NOMO-1 treated with dmso at 0.1 percent for 144 hours (cell line): ENCODE measurements around the gene SELENOM.
"Not testable (repeated sequence)": the region's sequence is repeated elsewhere in the genome, so short reads cannot be mapped to it uniquely, and the experiment has no call there.

Experiments
- DNase-seq: peaks from one replicate; lab custom pipeline; 2025; ENCODE audit not compliant: unreplicated experiment; lab: John Stamatoyannopoulos, UW

The SELENOM gene

GRCh38 chr22:31133911-31134310 is 26.5 kb upstream of the SELENOM start:
- DNase-seq: no peak

GRCh38 chr22:31130873-31131272 is 23.5 kb upstream of the SELENOM start:
- DNase-seq: no peak

GRCh38 chr22:31128156-31128555 is 20.8 kb upstream of the SELENOM start:
- no peak for DNase-seq

GRCh38 chr22:31127181-31127772 is 19.9 kb upstream of the SELENOM start:
- no peak for DNase-seq

- DNase-seq: no peak
These were observed 19.5 kb upstream of the SELENOM start for GRCh38 chr22:31126869-31127175.

- DNase-seq: no peak
These were observed 18.9 kb upstream of the SELENOM start for GRCh38 chr22:31126128-31126868.

- DNase-seq: no peak
These were observed 18.3 kb upstream of the SELENOM start for GRCh38 chr22:31125521-31126117.

GRCh38 chr22:31124811-31125465 is 17.6 kb upstream of the SELENOM start:
- DNase-seq: no peak

GRCh38 chr22:31124290-31124689 is 16.9 kb upstream of the SELENOM start:
- DNase-seq: no peak

- no peak for DNase-seq
These were observed 15.9 kb upstream of the SELENOM start for GRCh38 chr22:31123292-31123602.

GRCh38 chr22:31122532-31123291 is 15.3 kb upstream of the SELENOM start, which contains the start of gene INPP5J:
Gene INPP5J (plus strand): TSS chr22:31122966. CDS start chr22:31123015, 49 bp downstream.
- DNase-seq: no peak

GRCh38 chr22:31122196-31122531 is 14.8 kb upstream of the SELENOM start:
- DNase-seq: no peak

- no peak for DNase-seq
These were observed 14.0 kb upstream of the SELENOM start for GRCh38 chr22:31121403-31121802.

GRCh38 chr22:31120642-31121041 is 13.3 kb upstream of the SELENOM start:
- no peak for DNase-seq

- DNase-seq: no peak
These were observed 12.9 kb upstream of the SELENOM start for GRCh38 chr22:31120230-31120629.

GRCh38 chr22:31119026-31119717 is 11.8 kb upstream of the SELENOM start:
- DNase-seq: no peak

- DNase-seq: no peak
These were observed 10.9 kb upstream of the SELENOM start for GRCh38 chr22:31118046-31118820.

GRCh38 chr22:31112547-31113091 is 5.3 kb upstream of the SELENOM start:
- not testable (repeated sequence) for DNase-seq

GRCh38 chr22:31107894-31108218 is 488 bp upstream of the SELENOM start:
- DNase-seq: no peak

GRCh38 chr22:31106731-31107177 is 614 bp downstream of the SELENOM start:
- DNase-seq: no peak
